ENCODE results near the gene ZSWIM6. TPM values are rescaled to one million over a fixed set of nuclear protein-coding genes. Genes with fewer than 3 reads are reported as not detected.

Gene ZSWIM6
- total RNA-seq, 2 experiments from 2014 or later: 0.06 to 0.17 TPM

DNA sequence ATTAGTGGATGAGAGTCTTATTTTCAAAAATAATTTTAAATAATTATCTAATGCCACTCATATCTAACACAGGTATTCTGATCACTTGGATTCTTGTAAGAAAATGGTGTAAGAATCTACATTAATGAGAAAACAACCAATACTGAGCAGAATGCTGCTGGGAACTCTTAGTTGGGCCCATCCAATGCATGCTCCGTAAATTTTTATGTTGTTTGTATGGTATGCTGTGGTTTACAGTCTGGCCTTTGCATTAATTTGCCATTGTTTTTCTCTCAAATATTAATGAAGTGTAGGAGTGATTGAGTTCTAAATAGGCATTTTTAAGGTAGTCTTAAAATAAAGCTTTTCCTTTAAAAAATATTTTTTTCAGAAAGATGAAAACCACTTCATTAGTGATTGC, 133.4 kb downstream of the ZSWIM6 start:
- intact Hi-C loops (cut with micrococcal nuclease; ENCODE audit: unreplicated experiment): no loop called here
- CTCF ChIA-PET (ENCODE audit: unreplicated experiment): no interaction called here
- H3K9me3 ChIP-seq (ENCODE audit: low read length): no peaks in the 10 kb centered on the region
- H4K20me1 ChIP-seq (ENCODE audit: insufficient read depth, low read length): no peaks in the 10 kb centered on the region
- TF ChIP-seq CTCF (conservative IDR thresholded peaks at IDR 0.05; ENCODE audit: low read length) (no peak), EZH2phosphoT487 (IDR thresholded peaks at IDR 0.05; ENCODE audit: borderline replicate concordance, low read depth, low read length) (no peak)
- no peak for DNase-seq (ENCODE audit: low spot score)
- H3K27ac ChIP-seq (ENCODE audit: low read depth, low read length, poor library complexity, severe bottlenecking): no peak overlapping the region
- no peaks in the 10 kb centered on the region for H3K36me3 ChIP-seq (ENCODE audit: insufficient read depth, low read length)
- H2AFZ ChIP-seq (ENCODE audit: low read length): no peak overlapping the region
- H3K79me2 ChIP-seq (ENCODE audit: insufficient read depth, low read depth, low read length): no peaks in the 10 kb centered on the region
- H3K9me2 ChIP-seq (ENCODE audit: insufficient read depth, low read length): no peaks in the 10 kb centered on the region
- no TSS peak for BruUV-seq (replicated peaks)
- H3K4me1 ChIP-seq (ENCODE audit: insufficient read depth, low read length, poor library complexity, severe bottlenecking): no peaks in the 10 kb centered on the region
- POLR2A ChIA-PET: no interaction called here
- H3K4me2 ChIP-seq (ENCODE audit: low read length): no peak overlapping the region
- H3K4me3 ChIP-seq (ENCODE audit: low read depth, low read length, poor library complexity, severe bottlenecking): no peak overlapping the region

DNA sequence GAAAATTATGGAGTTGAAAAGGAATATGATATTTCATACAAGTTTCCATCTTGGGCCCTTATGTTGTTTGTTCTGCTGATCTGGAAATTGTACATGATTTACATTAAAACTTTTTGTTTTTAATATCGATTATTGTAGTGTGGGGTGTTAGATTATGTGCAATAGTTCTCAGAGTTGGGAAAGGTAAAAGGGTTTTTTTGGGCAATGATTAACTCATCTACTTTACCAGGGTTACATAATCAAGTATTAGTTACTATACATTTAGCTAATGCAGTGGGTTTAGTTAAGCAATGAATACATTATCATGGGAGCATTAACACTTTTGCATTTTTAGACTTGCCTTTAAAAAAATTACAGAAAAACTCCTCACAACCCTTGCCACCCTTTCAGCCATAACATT, 134.0 kb downstream of the ZSWIM6 start:
- Histone ChIP-seq H3K4me1 (ENCODE audit: insufficient read depth, low read length, poor library complexity, severe bottlenecking) (no peaks in the 10 kb centered on the region), H3K4me3 (ENCODE audit: low read depth, low read length, poor library complexity, severe bottlenecking) (no peak overlapping the region), H4K20me1 (ENCODE audit: insufficient read depth, low read length) (no peaks in the 10 kb centered on the region), H3K9me2 (ENCODE audit: insufficient read depth, low read length) (no peaks in the 10 kb centered on the region), H3K27ac (ENCODE audit: low read depth, low read length, poor library complexity, severe bottlenecking) (no peak overlapping the region), H2AFZ (ENCODE audit: low read length) (no peak overlapping the region), H3K36me3 (ENCODE audit: insufficient read depth, low read length) (no peaks in the 10 kb centered on the region), H3K4me2 (ENCODE audit: low read length) (no peak overlapping the region), H3K79me2 (ENCODE audit: insufficient read depth, low read depth, low read length) (no peaks in the 10 kb centered on the region), H3K9me3 (ENCODE audit: low read length) (no peaks in the 10 kb centered on the region)
- DNase-seq (ENCODE audit: low spot score): no peak
- ChIA-PET CTCF (ENCODE audit: unreplicated experiment) (no interaction called here), POLR2A (no interaction called here)
- BruUV-seq (replicated peaks): no TSS peak
- intact Hi-C loops (cut with micrococcal nuclease; ENCODE audit: unreplicated experiment): no loop called here
- TF ChIP-seq EZH2phosphoT487 (IDR thresholded peaks at IDR 0.05; ENCODE audit: borderline replicate concordance, low read depth, low read length): no peak
- TF ChIP-seq CTCF (conservative IDR thresholded peaks at IDR 0.05; ENCODE audit: low read length): no peak

DNA sequence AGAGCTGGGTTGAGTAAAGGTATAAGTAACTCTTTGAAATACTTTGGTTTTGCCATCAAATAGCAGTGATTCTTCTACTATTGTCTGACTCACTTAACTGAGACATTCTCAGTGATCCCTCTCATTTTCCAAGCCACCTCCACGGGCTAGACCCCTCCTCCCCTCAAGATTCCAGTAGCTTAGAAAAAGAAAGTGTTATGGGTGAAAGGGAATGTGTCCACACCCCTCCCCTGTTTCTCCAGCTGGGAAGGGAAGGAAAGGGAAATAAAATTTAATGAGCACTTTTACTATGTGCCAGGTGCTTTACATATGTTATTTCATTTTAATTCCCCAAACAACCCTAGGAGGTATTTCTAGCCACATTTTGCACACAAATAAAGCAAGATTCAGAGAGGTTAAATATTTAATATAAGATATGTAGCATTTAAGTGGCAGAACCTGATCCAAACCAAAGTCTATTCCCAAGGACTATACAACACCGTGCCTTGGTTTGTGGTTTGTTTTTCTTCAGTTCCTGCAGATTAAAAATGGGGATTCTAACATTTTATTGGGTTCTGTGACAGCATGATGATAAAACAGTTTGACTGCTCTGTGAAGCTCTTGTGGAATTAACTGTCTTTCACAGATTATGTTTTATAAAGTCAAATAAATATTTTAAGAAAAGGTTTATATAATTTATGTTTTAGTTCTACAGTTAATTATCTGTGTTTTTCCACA, 135.9 kb downstream of the ZSWIM6 start:
- H3K36me3 ChIP-seq (ENCODE audit: insufficient read depth, low read length): no peaks in the 10 kb centered on the region
- H3K4me2 ChIP-seq (ENCODE audit: low read length): no peak overlapping the region
- ChIA-PET CTCF (ENCODE audit: unreplicated experiment) (no interaction called here), POLR2A (interaction anchor here (0.6 to 1.4 kb wide), 2 partner anchors 13 to 29 kb away, joined by 4 to 5 read pairs; no protein-coding TSS in a partner anchor)
- DNase-seq (ENCODE audit: low spot score): no peak
- H3K9me3 ChIP-seq (ENCODE audit: low read length): no peaks in the 10 kb centered on the region
- H3K79me2 ChIP-seq (ENCODE audit: insufficient read depth, low read depth, low read length): no peaks in the 10 kb centered on the region
- no peak overlapping the region for H2AFZ ChIP-seq (ENCODE audit: low read length)
- intact Hi-C loops (cut with micrococcal nuclease; ENCODE audit: unreplicated experiment): no loop called here
- TF ChIP-seq CTCF (conservative IDR thresholded peaks at IDR 0.05; ENCODE audit: low read length) (no peak), EZH2phosphoT487 (IDR thresholded peaks at IDR 0.05; ENCODE audit: borderline replicate concordance, low read depth, low read length) (no peak)
- H4K20me1 ChIP-seq (ENCODE audit: insufficient read depth, low read length): no peaks in the 10 kb centered on the region
- no peaks in the 10 kb centered on the region for H3K9me2 ChIP-seq (ENCODE audit: insufficient read depth, low read length)
- H3K4me1 ChIP-seq (ENCODE audit: insufficient read depth, low read length, poor library complexity, severe bottlenecking): no peaks in the 10 kb centered on the region
- no TSS peak for BruUV-seq (replicated peaks)
- H3K27ac ChIP-seq (ENCODE audit: low read depth, low read length, poor library complexity, severe bottlenecking): no peak overlapping the region
- no peak overlapping the region for H3K4me3 ChIP-seq (ENCODE audit: low read depth, low read length, poor library complexity, severe bottlenecking)
